Measurements from ENCODE around the gene TDRD7. TPM values are rescaled to one million over a fixed set of nuclear protein-coding genes. Genes with fewer than 3 reads are reported as not detected.

TDRD7 gene
- total RNA-seq (10 to 100 TPM; 12.1 to 20.6 TPM), polyA plus RNA-seq (ENCODE audit: insufficient read length in 2 of 2) (10 to 100 TPM; 13.0 to 17.2 TPM)
- long read RNA-seq, donor 1, partial matches to known transcripts, result 10 of 11 reads
- long read RNA-seq, donor 1, other reads (novel, unspliced or antisense), result 0 of 11 reads
- long read RNA-seq, donor 2, partial matches to known transcripts, result 0 of 2 reads
- long read RNA-seq, donor 2, other reads (novel, unspliced or antisense), result 0 of 2 reads
- long read RNA-seq, donor 3, partial matches to known transcripts, result 5 of 8 reads
- long read RNA-seq, donor 3, other reads (novel, unspliced or antisense), result 0 of 8 reads
- long read RNA-seq, donor 4, partial matches to known transcripts, result 0 of 2 reads
- long read RNA-seq, donor 4, other reads (novel, unspliced or antisense), result 0 of 2 reads

GRCh38 chr9:97411789-97412625 lies at the start of gene TDRD7:
Gene TDRD7, plus strand, starts transcription at chr9:97412096. Its CDS starts 16,370 bp downstream, at chr9:97428466.
- under 1% methylated on average over 111 of the region's 115 CpGs for WGBS (ENCODE audit: insufficient coverage)

GRCh38 chr9:97362777-97363545 lies 48.9 kb upstream of the TDRD7 start:
- Histone ChIP-seq H3K4me3 (ENCODE audit: low read depth, low read length) (no peak overlapping the region), H3K27ac (ENCODE audit: low read depth, low read length) (no peak overlapping the region), H3K27me3 (ENCODE audit: control insufficient read depth, insufficient read depth, low read length) (no peaks in the 10 kb centered on the region), H3K9me3 (ENCODE audit: control insufficient read depth, insufficient read depth, low read length) (no peaks in the 10 kb centered on the region), H3K4me1 (ENCODE audit: control insufficient read depth, insufficient read depth, low read length) (no peaks in the 10 kb centered on the region), H3K36me3 (ENCODE audit: control insufficient read depth, insufficient read depth, low read length) (peaks cover 63% of the 10 kb centered on the region)
- 79% methylated on average over 3 of the region's 5 CpGs for WGBS (ENCODE audit: insufficient coverage)
- no peak for DNase-seq (ENCODE audit: low read depth in 4 of 6, low spot score in 6 of 6)

More at GRCh38 chr9:97411789-97412625, at the start of gene TDRD7:
- H3K27ac ChIP-seq (ENCODE audit: low read depth, low read length), result no peak within 1 kb of the TSS
- H3K4me3 ChIP-seq (ENCODE audit: low read depth, low read length), result peak within 1 kb of the TSS; percentile 50
- H3K27me3 ChIP-seq (ENCODE audit: control insufficient read depth, insufficient read depth, low read length), result no peaks in the 10 kb centered on the region
- peak; percentile 59 to 93 (median 80) for DNase-seq (ENCODE audit: low read depth in 4 of 6, low spot score in 6 of 6)
- no peaks in the 10 kb centered on the region for H3K36me3 ChIP-seq (ENCODE audit: control insufficient read depth, insufficient read depth, low read length)
- H3K9me3 ChIP-seq (ENCODE audit: control insufficient read depth, insufficient read depth, low read length), result no peaks in the 10 kb centered on the region
- H3K4me1 ChIP-seq (ENCODE audit: control insufficient read depth, insufficient read depth, low read length), result peaks cover 2% of the 10 kb centered on the region

GRCh38 chr9:97363661-97364299 lies 48.1 kb upstream of the TDRD7 start:
- Histone ChIP-seq H3K27me3 (ENCODE audit: control insufficient read depth, insufficient read depth, low read length) (no peaks in the 10 kb centered on the region), H3K4me1 (ENCODE audit: control insufficient read depth, insufficient read depth, low read length) (no peaks in the 10 kb centered on the region), H3K9me3 (ENCODE audit: control insufficient read depth, insufficient read depth, low read length) (peaks cover 2% of the 10 kb centered on the region), H3K27ac (ENCODE audit: low read depth, low read length) (no peak overlapping the region), H3K36me3 (ENCODE audit: control insufficient read depth, insufficient read depth, low read length) (peaks cover 59% of the 10 kb centered on the region), H3K4me3 (ENCODE audit: low read depth, low read length) (no peak overlapping the region)
- DNase-seq (ENCODE audit: low read depth in 4 of 6, low spot score in 6 of 6), result no peak
- WGBS (ENCODE audit: insufficient coverage), result 68% methylated on average over 6 of the region's 11 CpGs

GRCh38 chr9:97364769-97365490 lies 47.0 kb upstream of the TDRD7 start:
- 96% methylated on average over 3 of the region's 8 CpGs for WGBS (ENCODE audit: insufficient coverage)
- H3K4me3 ChIP-seq (ENCODE audit: low read depth, low read length), result no peak overlapping the region
- no peak overlapping the region for H3K27ac ChIP-seq (ENCODE audit: low read depth, low read length)
- no peak for DNase-seq (ENCODE audit: low read depth in 4 of 6, low spot score in 6 of 6)
- H3K27me3 ChIP-seq (ENCODE audit: control insufficient read depth, insufficient read depth, low read length), result no peaks in the 10 kb centered on the region
- no peaks in the 10 kb centered on the region for H3K4me1 ChIP-seq (ENCODE audit: control insufficient read depth, insufficient read depth, low read length)
- peaks cover 55% of the 10 kb centered on the region for H3K36me3 ChIP-seq (ENCODE audit: control insufficient read depth, insufficient read depth, low read length)
- peaks cover 5% of the 10 kb centered on the region for H3K9me3 ChIP-seq (ENCODE audit: control insufficient read depth, insufficient read depth, low read length)

- Histone ChIP-seq H3K4me1 (ENCODE audit: control insufficient read depth, insufficient read depth, low read length) (no peaks in the 10 kb centered on the region), H3K4me3 (ENCODE audit: low read depth, low read length) (no peak overlapping the region), H3K27ac (ENCODE audit: low read depth, low read length) (no peak overlapping the region), H3K9me3 (ENCODE audit: control insufficient read depth, insufficient read depth, low read length) (peaks cover 5% of the 10 kb centered on the region), H3K27me3 (ENCODE audit: control insufficient read depth, insufficient read depth, low read length) (no peaks in the 10 kb centered on the region), H3K36me3 (ENCODE audit: control insufficient read depth, insufficient read depth, low read length) (peaks cover 54% of the 10 kb centered on the region)
- DNase-seq (ENCODE audit: low read depth in 4 of 6, low spot score in 6 of 6), result no peak
- 93% methylated on average over 2 of the region's 5 CpGs for WGBS (ENCODE audit: insufficient coverage)
Measured at GRCh38 chr9:97365634-97366033, 46.3 kb upstream of the TDRD7 start.

GRCh38 chr9:97366476-97366875 lies 45.4 kb upstream of the TDRD7 start:
- DNase-seq (ENCODE audit: low read depth in 4 of 6, low spot score in 6 of 6), result no peak
- no peaks in the 10 kb centered on the region for H3K4me1 ChIP-seq (ENCODE audit: control insufficient read depth, insufficient read depth, low read length)
- peaks cover 57% of the 10 kb centered on the region for H3K36me3 ChIP-seq (ENCODE audit: control insufficient read depth, insufficient read depth, low read length)
- no peak overlapping the region for H3K27ac ChIP-seq (ENCODE audit: low read depth, low read length)
- WGBS (ENCODE audit: insufficient coverage), result 97% methylated on average over 8 of the region's 10 CpGs
- H3K27me3 ChIP-seq (ENCODE audit: control insufficient read depth, insufficient read depth, low read length), result no peaks in the 10 kb centered on the region
- no peak overlapping the region for H3K4me3 ChIP-seq (ENCODE audit: low read depth, low read length)
- H3K9me3 ChIP-seq (ENCODE audit: control insufficient read depth, insufficient read depth, low read length), result peaks cover 5% of the 10 kb centered on the region

GRCh38 chr9:97366889-97367288 lies 45.0 kb upstream of the TDRD7 start:
- no peak overlapping the region for H3K27ac ChIP-seq (ENCODE audit: low read depth, low read length)
- H3K36me3 ChIP-seq (ENCODE audit: control insufficient read depth, insufficient read depth, low read length), result peaks cover 54% of the 10 kb centered on the region
- no CpG with 5 or more reads among the region's 2 CpGs for WGBS (ENCODE audit: insufficient coverage)
- peaks cover 5% of the 10 kb centered on the region for H3K9me3 ChIP-seq (ENCODE audit: control insufficient read depth, insufficient read depth, low read length)
- no peak overlapping the region for H3K4me3 ChIP-seq (ENCODE audit: low read depth, low read length)
- no peaks in the 10 kb centered on the region for H3K27me3 ChIP-seq (ENCODE audit: control insufficient read depth, insufficient read depth, low read length)
- DNase-seq (ENCODE audit: low read depth in 4 of 6, low spot score in 6 of 6), result no peak
- no peaks in the 10 kb centered on the region for H3K4me1 ChIP-seq (ENCODE audit: control insufficient read depth, insufficient read depth, low read length)

GRCh38 chr9:97367729-97368128 lies 44.2 kb upstream of the TDRD7 start:
- Histone ChIP-seq H3K36me3 (ENCODE audit: control insufficient read depth, insufficient read depth, low read length) (peaks cover 46% of the 10 kb centered on the region), H3K27ac (ENCODE audit: low read depth, low read length) (no peak overlapping the region), H3K27me3 (ENCODE audit: control insufficient read depth, insufficient read depth, low read length) (no peaks in the 10 kb centered on the region), H3K9me3 (ENCODE audit: control insufficient read depth, insufficient read depth, low read length) (peaks cover 5% of the 10 kb centered on the region), H3K4me3 (ENCODE audit: low read depth, low read length) (no peak overlapping the region), H3K4me1 (ENCODE audit: control insufficient read depth, insufficient read depth, low read length) (no peaks in the 10 kb centered on the region)
- no peak for DNase-seq (ENCODE audit: low read depth in 4 of 6, low spot score in 6 of 6)
- WGBS (ENCODE audit: insufficient coverage), result 86% methylated on average over 2 of the region's 3 CpGs

Measured in spinal cord (tissue), 10 donors.